Brain pericyte (primary cell): ENCODE results near the gene MBTPS1.

ENCODE experiments used
- DNase-seq: peaks from one replicate; pipeline ENCODE4 v3.0.0-alpha.2; 2012; ENCODE audit warnings: low read depth, low spot score

MBTPS1 gene

DNA sequence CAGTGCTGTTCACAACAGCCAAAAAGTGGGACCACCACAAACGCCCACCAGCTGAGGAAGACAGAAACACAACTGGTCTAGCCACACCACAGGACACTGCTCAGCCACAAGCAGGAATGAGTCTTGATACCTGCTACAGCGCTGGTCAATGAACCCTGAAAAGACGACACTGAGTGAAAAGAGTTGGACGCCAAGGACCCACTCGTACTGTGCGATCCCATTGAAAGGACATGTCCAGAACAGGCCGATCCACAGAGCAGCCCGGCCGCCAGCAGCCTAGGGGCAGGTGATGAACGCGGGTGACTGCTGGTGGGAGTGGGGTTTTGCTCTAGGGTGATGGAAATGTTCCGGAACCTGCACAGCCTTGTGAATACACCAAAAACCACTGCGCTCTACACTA, 63.5 kb downstream of the MBTPS1 start:
- no peak for DNase-seq

DNA sequence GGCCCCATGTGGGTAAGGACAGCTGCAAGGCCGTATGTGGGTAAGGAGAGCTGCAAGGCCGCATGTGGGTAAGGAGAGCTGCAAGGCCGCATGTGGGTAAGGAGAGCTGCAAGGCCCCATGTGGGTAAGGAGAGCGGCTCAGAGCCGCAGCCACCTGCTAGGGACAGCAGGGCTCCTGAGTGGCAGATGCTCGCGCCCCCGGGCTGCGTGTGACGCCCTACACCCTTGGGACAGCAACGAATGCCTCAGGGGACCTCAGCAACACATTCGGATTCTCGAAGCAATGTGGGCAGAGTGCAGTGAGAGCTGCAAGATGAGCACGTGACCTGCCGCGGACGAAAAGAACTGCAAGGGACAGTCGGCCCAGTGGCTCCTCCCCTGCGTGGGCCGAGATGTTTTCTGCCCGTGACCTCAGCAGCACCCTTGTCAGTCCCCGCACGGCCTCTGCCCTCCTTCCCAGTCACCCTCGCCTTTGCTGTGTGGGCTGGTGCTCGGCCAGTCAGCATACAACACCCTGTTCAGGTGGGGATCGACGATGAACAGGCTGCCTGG, 64.6 kb downstream of the MBTPS1 start:
- DNase-seq, result no peak

DNA sequence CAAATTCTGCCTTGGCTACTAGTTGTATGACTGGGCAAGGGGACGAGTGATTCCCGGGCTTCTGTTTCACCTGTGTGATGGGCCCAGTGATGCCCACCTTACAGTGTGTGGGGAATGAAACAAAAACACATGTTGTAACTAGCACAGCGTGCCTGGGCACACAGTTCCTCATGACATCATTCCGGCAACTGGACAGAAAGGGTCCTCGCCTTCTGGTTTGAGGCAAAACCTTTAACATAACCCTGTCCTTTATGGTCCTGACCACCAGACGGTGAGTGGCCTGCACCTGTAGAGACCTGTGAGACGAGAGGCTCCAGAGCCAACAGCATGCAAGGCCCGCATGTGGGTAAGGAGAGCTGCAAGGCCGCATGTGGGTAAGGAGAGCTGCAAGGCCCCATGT, 66.4 kb downstream of the MBTPS1 start:
- DNase-seq, result no peak

DNA sequence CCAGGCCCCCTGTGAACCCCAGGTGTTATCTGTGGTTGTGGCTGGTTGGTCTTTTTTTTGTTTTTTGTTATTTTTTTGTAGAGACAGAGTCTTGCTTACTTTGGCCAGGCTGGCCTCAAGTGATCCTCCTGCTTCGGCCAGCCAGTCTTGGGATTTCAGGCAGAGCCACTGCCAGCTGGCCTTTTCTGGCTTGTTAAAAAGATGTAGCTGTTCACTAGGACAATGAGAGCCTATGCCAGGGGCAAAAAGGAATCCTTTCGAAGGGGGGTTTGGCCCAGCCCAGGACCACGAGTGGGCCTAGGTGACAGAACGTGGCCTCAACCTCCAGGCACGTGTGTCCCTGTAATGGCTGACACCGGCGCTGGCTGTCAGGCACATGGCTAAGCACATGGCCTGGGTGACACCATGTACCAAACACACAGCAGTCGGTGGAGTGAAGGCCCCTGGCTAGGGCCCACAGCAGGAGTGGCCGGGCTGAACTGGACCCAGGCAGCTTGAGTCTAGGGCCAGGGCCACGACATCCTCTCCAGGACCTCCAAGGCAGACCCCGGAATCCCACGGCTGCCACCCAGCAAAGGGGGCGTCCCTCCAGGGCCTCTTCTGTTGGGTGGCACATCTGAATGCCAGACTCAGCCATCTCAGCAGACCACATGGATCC, 67.2 kb downstream of the MBTPS1 start:
- no peak for DNase-seq

DNA sequence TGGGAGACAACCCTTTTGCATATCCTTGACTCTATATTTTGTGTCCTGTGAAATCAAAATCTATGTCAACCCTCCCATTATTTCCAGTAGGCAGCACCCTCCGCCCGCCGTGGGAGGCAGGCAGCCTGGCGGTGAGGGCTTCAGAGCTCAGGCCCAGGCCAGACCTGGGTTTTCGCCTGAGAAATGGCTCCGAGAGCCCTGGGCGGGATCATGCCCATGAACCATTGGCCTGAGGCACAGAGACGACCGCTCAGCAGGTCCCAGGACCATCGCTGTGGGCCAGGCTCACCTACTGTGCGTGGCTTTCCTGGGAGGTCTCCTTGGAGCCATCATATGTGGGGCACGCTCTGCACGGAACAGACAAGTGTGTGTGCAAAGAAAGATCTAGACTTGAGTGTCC, 67.9 kb downstream of the MBTPS1 start:
- DNase-seq, result no peak

DNA sequence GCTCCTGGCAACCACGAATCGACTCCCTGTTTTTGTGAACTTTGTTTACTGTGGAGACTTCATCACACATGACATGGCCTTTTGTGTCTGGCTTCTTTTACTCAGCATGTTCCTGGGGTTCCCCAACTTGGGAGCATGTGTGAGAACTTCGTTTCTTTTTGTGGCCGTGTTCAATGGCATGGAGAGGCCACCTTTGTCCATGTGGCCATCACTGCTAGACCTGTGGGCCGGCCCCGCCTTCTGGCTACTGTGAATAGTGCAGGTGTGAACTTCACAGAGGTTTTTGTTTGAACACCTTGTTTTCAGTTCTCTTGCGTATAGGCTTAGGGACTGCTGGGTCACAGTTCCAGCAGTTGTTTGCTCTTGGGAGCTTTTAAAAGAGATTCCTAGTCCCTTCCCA, 68.5 kb downstream of the MBTPS1 start:
- DNase-seq, result no peak

DNA sequence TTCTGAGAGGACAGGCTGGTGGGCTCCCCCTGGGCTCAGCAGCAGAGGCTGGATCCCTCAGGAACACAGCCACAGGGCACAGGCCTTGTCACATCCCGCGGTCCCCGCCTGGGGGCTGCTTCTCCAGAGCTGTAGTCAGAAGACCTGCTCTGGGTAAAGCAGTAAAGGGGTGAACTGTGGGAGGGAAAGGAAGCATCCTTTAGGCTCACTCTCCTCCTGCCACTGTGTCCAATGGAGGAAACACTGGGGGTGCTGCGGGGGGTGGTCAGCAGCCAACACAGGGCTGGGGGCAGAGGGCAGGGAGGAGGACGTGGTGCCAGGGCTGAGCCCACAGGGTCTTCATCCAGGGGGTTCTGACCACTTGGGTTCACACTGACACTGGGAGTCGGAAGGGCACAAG, 69.1 kb downstream of the MBTPS1 start:
- DNase-seq, result no peak

DNA sequence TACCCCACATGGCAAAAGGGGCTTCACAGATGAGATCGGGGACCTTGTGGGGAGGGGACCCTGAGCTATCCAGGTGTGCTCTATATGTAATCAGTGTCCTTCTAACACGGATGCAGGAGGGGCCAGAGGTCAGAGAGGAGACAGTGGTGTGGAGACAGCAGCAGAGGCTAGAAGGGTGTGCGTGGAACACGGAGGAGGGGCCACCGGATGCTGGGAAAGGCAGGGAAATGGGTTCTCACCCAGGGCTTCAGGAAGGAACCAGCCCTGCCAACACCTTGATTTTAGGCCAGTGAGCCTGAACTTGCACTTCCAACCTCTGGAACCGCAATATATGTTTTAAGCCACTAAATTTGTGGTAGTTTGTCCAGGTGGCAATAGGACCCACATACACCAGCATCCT, 69.5 kb downstream of the MBTPS1 start:
- no peak for DNase-seq

DNA sequence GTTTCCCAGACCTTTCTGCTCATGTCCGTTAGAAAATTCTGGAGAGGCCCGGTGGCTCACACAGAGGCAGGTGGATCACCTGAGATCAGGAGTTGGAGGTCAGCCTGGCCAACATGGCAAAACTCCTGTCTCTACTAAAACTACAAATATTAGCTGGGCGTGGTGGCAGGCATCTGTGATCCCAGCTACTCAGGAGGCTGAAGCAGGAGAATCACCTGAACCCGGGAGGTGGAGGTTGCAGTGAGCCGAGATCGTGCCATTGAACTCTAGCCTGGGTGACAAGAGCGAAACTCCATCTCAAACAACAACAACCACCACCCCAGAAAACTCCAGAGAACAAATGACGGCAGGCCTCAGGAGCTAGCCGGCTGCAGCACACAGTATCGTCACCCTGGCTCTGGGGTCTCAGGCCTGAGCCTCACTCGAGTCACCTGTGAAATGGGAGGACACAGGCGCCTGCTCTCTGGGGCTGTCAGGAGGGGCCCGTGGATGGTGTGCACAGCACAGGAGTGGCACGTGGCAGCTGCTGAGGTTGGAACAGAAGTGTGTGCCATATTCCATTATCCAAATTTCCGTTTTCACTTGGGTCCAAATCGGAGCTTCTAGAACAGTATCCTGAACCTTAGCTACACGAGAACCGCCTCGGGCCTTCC, 70.8 kb downstream of the MBTPS1 start:
- no peak for DNase-seq

DNA sequence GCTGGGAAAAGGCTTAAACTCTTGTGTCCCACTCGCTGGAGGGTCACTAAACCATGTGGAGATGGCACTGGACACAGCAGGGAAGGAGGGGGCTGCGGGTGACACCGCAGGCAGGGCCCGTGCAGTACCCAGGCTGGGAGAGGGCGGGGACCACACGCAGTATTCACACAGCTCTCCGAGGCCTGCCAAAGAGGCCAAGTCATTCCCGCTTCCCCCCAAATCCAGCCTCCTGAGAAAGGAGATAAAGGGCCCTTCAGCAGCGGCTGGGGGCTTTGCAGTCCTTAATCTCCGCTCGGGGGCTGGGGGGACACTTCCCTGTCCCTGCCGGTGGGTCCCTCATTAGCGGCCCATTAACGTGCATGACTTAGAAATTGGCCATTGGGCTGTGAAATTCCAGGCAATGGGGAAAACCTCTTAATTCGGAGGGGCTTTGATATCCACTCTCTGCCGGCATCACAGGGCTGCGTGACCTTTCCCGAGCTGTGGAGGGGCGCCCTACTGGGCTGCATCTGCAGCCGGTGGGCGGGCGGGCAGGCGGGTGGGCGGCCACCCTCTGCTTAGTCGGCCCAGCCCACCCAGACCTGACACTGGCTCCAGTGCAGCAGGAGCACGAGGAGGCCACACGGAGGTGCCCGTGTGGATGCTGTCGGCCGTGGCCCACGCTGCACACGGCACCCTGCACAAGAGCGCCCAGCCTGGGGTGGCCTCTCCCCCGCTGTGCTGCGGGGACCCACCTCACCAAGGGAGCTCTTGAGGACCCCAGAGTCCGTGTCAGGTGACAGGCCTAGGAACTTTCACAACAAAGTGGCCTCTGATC, 71.5 kb downstream of the MBTPS1 start:
- no peak for DNase-seq

DNA sequence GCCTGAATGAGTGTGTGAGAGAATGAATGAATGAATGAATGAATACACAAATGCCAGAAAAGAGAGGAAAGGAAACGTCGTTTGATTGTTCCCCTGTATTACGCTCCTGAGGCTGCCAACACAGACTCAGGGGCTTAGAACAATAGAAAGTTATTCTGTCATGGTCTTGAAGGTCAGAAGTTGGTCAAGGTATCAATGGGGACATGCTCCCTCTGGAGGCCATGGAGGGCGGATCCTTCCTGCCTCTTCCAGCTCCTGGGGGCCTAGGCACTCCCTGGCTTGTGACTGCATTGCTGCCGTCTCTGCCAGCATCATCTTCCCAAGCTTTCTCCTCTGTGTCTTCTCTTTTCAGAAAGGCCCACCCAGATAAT, 72.6 kb downstream of the MBTPS1 start:
- no peak for DNase-seq

DNA sequence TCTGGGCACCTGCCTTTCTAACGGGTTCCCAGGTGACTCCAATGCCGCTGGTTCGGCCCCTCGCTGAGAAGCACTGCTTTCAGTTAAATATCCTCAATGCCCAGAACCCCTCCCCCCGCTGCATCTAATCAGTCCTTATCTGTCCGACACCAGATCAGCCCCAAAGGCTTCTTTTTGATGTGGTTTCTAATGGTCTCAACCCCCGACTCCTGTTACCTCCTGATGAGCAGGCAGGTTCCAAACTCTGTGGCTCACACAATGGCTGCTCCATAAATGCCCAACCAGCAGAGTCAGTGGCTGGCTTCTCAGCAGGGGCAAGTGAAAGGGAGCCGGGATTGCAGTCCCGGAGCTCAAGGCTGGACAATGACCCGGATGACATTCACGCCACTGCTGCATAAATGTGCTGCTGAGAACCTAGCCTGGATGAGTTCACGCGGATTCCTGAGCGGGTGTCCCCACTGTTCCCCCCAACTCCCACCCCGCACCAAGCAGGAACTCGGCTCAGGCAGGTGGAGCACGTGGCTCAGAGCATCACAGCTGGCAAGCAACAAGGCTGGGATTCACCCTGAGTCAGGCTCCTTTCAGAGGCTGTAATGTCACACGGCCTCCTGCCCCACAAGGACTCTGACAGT, 73.1 kb downstream of the MBTPS1 start:
- no peak for DNase-seq

DNA sequence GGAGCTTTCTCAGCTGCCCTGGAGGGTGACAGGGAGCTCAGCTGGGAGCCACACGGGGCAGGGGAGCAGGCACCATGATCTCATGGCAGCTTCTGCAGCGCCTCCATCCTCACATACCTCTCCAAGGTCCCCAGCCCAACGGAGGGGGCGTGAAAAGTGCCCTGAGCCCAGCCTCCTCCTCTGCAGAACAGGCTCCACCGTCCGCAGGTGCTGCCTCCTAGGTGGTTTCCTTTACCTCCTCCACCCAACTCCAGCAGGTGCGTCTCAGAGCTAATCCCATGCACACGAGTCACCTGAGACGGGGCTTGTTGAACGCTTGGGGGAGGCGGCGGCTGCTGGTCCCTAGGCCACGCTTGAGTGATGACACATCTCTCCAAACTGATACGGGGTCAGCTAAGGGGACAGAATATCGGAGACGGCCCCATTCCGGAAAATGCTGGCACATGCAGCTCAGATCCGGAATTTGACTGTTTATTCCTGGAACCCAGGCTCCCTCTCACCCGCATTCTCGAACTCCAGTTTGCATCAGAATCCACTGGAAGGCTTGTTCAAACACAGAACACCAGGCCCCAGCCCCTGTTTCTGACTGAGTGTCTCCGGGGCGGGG, 73.8 kb downstream of the MBTPS1 start:
- no peak for DNase-seq

DNA sequence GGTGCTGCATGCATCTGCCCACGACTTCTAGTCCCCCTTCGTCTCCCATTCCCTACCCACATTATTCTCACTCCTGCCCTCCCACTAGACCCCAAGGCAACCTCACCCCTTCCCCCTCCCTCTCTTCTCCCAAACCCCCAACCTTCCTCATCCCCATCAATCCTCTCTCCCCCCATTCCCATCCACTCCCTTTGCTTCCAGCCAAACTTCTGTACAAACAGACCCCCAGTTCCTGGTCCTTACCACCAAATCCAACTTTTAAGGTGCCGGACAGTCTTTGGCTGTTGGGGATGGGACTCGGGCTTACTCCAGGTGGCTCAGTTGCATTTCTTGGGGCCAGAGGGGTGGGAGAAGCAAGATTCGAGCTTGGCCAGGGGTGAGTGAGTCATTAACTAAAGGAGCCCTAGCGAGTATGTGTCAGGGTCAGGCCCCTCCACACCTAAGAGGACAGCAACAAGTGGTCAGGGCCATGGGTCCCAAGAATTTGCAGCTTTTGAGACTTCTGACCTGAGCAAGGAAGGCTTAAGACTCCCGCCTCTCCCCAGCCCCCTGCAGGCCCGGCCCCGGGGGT, 74.3 kb downstream of the MBTPS1 start, which contains the start of gene SLC38A8:
SLC38A8 (minus strand) TSS at position 488 of the 571 bp plus-strand sequence. CDS start 638 bp downstream, outside the sequence.
- DNase-seq, result no peak

DNA sequence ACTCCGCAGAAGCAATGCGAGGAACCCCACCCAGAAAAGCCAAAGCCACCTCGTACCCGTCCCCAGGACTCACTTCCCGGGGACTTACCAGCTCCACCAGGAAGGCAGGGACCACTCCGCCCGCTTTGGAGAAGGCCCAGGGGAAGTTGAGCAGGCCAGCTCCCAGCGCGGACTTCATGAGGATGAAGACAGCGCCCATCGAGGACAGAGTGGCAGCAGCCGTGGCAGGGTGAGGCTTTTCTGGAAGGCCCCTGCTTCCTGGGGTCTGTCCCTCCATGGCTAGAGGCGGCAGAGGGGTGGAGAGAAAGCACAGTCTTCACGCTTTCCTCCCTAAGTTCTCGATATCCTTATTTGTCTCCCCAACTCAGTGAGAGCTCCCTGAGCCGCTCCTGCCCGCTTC, 74.9 kb downstream of the MBTPS1 start:
- DNase-seq, result no peak

DNA sequence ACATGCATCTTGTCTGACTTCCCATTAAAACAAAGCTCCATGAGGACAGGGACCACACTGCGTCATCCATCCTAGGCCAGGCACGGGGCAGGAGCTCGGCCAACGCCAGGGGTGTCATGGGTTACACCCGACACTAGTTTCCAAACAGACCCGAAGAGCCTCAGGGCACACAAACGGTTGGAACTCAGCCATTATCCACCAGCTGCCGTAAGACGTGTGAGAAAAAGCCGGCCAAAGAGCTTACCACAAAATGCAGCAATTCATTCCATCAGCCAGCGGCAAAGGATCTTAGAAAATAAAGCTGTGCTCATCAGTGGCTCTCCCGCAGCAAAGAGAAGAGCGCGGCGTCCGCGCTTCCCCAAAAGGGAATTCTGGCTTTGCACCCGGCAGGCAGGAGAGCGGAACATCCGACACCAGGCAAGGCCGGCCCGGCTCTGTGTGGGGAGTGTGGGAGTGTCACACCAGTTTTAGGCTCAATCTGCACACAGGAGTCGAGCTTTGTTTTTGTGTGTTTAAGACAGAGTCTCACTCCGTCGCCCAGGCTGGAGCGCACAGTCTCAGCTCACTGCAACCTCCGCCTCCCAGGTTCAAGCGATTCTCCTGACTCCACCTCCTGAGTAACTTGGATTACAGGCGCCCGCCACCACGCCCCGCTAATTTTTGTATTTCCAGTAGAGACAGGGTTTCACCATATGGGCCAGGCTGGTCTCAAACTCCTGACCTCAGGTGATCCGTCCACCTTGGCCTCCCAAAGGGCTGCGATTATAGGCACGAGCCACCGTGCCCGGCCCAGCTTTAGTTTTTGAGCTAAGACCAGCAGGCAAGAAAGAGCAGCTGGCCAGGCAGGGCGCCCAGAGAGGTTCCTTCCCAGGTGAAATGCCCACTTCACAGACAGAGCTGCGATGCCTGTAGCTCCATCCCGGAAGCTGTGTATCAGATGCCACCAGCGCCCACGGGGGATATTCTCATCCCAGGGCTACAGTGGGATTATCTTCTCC, 75.6 kb downstream of the MBTPS1 start:
- no peak for DNase-seq

DNA sequence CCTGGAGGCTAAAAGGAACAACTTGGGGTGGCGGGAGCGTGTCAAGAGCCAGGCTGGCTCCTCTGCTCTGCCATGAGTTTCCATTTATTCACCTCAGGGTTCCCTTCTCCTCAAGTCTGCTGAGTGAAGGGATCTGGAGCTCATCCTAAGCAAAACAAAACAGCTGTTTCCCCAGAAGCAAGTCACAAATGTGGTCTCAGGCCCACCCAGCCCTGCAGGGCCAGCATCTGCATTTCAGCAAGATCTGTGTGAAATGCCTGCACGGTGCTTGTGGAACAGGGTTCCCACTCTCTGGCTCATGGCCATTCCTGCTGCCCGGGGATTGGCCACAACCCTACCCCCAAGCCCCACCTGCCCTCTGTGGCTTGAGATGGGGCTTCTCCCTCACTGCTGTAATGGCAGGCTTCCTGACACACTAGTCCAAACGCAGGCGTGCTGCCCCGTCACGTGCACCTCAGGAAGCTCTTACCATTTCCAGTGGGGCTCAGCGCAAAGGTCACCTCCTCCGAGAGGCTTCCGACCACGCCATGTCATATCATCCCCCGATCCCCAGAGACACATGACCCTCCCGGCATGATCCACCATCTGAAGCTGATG, 76.4 kb downstream of the MBTPS1 start:
- DNase-seq, result no peak

DNA sequence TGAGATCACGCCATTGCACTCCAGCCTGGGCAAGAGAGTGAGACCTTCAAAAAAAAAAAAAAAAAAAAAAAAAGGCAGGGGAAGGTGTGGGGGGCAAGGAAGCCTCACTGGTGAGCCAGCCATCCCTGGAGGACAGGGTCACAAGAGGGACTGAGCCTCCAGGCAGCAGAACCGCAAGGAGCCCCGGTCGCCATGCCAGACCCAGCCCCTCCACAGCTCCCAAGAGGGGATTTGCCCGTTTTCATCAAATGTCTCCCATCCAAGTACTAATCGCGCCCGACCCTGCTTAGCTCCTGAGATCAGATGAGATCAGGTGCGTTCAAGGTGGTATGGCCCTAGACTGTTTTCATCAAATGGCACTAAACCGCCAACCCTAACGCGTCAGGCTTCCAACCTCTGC, 77.0 kb downstream of the MBTPS1 start:
- DNase-seq, result no peak

DNA sequence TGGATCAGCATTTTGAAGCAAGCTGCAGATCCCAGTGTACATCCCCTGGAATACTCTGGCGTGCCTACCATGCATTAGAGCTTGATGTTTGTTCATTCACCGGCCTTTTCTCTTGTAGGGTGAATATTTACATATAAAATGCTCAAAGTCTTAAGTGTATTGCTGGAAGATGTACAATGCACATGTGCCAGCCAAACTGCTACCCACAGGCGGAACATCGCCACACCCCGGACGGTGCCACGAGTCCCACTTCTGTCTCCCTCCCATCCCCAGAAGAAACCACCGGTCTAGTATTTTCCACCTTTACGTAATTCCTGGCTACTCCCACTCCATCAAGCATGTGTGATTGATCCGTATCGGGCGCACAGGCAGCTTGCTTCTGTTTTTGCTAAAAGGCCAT, 78.3 kb downstream of the MBTPS1 start:
- no peak for DNase-seq

DNA sequence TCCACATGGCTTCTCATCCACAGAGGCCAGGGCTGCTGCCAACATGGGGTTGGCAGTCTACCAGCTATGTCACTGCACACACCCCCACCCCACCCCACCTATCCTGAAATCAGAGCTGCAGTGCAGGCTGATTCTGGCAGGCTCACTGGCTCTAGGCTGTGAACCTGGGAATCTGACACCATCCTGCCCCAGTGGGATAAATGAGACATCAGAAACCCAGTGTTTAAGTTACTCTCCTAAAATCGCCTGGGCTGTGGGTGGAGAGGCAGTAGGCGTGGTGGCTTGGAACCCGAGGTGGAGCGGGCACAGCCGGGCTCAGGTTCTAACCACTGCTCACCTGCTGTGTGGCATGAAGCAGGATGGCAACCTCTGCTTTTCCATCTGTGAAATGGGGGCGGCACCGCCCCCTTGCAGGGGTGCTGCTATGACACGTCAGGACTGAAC, 79.7 kb downstream of the MBTPS1 start:
- DNase-seq, result no peak
